GM21526 (cell line): ENCODE measurements around the gene OCRL.

Experiments used
- ATAC-seq: cut with Tn5 transposase; IDR thresholded peaks from one replicate; pipeline ENCODE4 v1.9.1; 2021; ENCODE audit warnings: moderate library complexity; ENCODE audit not compliant: unreplicated experiment, low FRiP score

OCRL gene

GRCh38 chrX:129581904-129582303, 41.8 kb downstream of the OCRL start:
- ATAC-seq: no peak

- no peak for ATAC-seq
Observed at GRCh38 chrX:129585167-129585566, 45.1 kb downstream of the OCRL start.

- no peak for ATAC-seq
Observed at GRCh38 chrX:129585691-129586090, 45.6 kb downstream of the OCRL start.

GRCh38 chrX:129586446-129586845, 46.4 kb downstream of the OCRL start:
- ATAC-seq: no peak

- ATAC-seq: no peak
Observed at GRCh38 chrX:129590596-129590995, 50.5 kb downstream of the OCRL start.

- no peak for ATAC-seq
Observed at GRCh38 chrX:129593137-129593536, 53.1 kb downstream of the OCRL start.

GRCh38 chrX:129594781-129595180, 54.7 kb downstream of the OCRL start:
- ATAC-seq: no peak

GRCh38 chrX:129596077-129596476, 56.0 kb downstream of the OCRL start:
- no peak for ATAC-seq

- no peak for ATAC-seq
Observed at GRCh38 chrX:129597905-129598304, 57.8 kb downstream of the OCRL start.

GRCh38 chrX:129599499-129599898, 59.4 kb downstream of the OCRL start:
- no peak for ATAC-seq

GRCh38 chrX:129599996-129600395, 59.9 kb downstream of the OCRL start:
- no peak for ATAC-seq

- ATAC-seq: no peak
Observed at GRCh38 chrX:129600981-129601424, 60.9 kb downstream of the OCRL start.

GRCh38 chrX:129606918-129607317, 66.9 kb downstream of the OCRL start:
- no peak for ATAC-seq

GRCh38 chrX:129608496-129608895, 68.4 kb downstream of the OCRL start:
- no peak for ATAC-seq

- no peak for ATAC-seq
Observed at GRCh38 chrX:129609395-129609794, 69.3 kb downstream of the OCRL start.

- no peak for ATAC-seq
Observed at GRCh38 chrX:129612396-129612795, 72.3 kb downstream of the OCRL start.

GRCh38 chrX:129613596-129613995, 73.5 kb downstream of the OCRL start:
- no peak for ATAC-seq

GRCh38 chrX:129614481-129615255, 74.6 kb downstream of the OCRL start:
- no peak for ATAC-seq

- ATAC-seq: no peak
Observed at GRCh38 chrX:129617420-129617819, 77.4 kb downstream of the OCRL start.

GRCh38 chrX:129618997-129619396, 78.9 kb downstream of the OCRL start:
- no peak for ATAC-seq

GRCh38 chrX:129622757-129623301, 82.8 kb downstream of the OCRL start:
- no peak for ATAC-seq

- no peak for ATAC-seq
Observed at GRCh38 chrX:129626026-129626425, 86.0 kb downstream of the OCRL start.
